Astrocyte (in vitro differentiated cells and primary cell): ENCODE results near the gene DNAI4.

Source experiments
- CTCF ChIP-seq: IDR thresholded peaks from 2 replicates; pipeline ENCODE4 v1.5.1; 2011; ENCODE audit warnings: low read depth, mild to moderate bottlenecking, inconsistent platforms, low read length, moderate library complexity; ENCODE audit not compliant: insufficient read depth
- EZH2 ChIP-seq: IDR thresholded peaks from 2 replicates; pipeline ENCODE4 v1.6.1; 2012; ENCODE audit warnings: mild to moderate bottlenecking, low read length, inconsistent platforms; ENCODE audit not compliant: insufficient read depth

GRCh38 chr1:66940981-66941380 is 16.3 kb upstream of the DNAI4 start:
- no peak for TF ChIP-seq CTCF
- no peak for TF ChIP-seq EZH2
